Osteoblast (primary cell): ENCODE measurements around the gene NEURL1B. TPM values are rescaled to one million over a fixed set of nuclear protein-coding genes. Genes with fewer than 3 reads are reported as not detected.
A peak's percentile ranks its signal among the peaks of the same experiment; 100 is the strongest.

Experiments
- DNase-seq: peaks from one replicate; pipeline ENCODE4 v3.0.0; 2011; ENCODE audit warnings: low spot score, mixed read lengths; ENCODE audit not compliant: insufficient read length; ENCODE audit errors: missing footprints
- H2AFZ ChIP-seq: 2 replicates; pipeline ENCODE4 v1.6.0; 2011; ENCODE audit warnings: mild to moderate bottlenecking, low read length
- H3K27ac ChIP-seq: 2 replicates; pipeline ENCODE4 v1.5.1; 2011; ENCODE audit warnings: mild to moderate bottlenecking, low read depth, low read length, moderate library complexity
- H3K27me3 ChIP-seq: 2 replicates; pipeline ENCODE4 v1.6.0; 2012; ENCODE audit warnings: mild to moderate bottlenecking, control low read depth, inconsistent platforms, low read length, moderate library complexity; ENCODE audit not compliant: insufficient read depth
- H3K36me3 ChIP-seq: 2 replicates; pipeline ENCODE4 v1.5.1; 2011; ENCODE audit warnings: mild to moderate bottlenecking, low read length, control low read depth, moderate library complexity; ENCODE audit not compliant: insufficient read depth
- H3K4me1 ChIP-seq: 2 replicates; pipeline ENCODE4 v1.5.1; 2011; ENCODE audit warnings: mild to moderate bottlenecking, low read length, control low read depth, moderate library complexity; ENCODE audit not compliant: insufficient read depth
- H3K4me2 ChIP-seq: 2 replicates; pipeline ENCODE4 v1.6.0; 2011; ENCODE audit warnings: mild to moderate bottlenecking, low read length; ENCODE audit not compliant: insufficient read depth
- H3K4me3 ChIP-seq: fragments of 200-600 bp; sonication (generic); 3 replicates; pipeline ENCODE4 v1.5.1; 2012; ENCODE audit warnings: mild to moderate bottlenecking, low read length, inconsistent platforms; ENCODE audit not compliant: insufficient read depth
- H3K79me2 ChIP-seq: 2 replicates; pipeline ENCODE4 v1.6.0; 2012; ENCODE audit warnings: mild to moderate bottlenecking, low read length, control low read depth, inconsistent platforms; ENCODE audit not compliant: insufficient read depth
- H3K9me3 ChIP-seq: 2 replicates; pipeline ENCODE4 v1.5.1; 2011; ENCODE audit warnings: low read depth, low read length, control low read depth
- H4K20me1 ChIP-seq: 2 replicates; pipeline ENCODE4 v1.6.0; 2012; ENCODE audit warnings: mild to moderate bottlenecking, low read length, control low read depth; ENCODE audit not compliant: insufficient read depth
- total RNA-seq: library from RNA; depleted of rRNA; stranded (reverse); fragments of >200 nt; gene quantifications from 2 replicates; pipeline ENCODE4 v1.2.3, GENCODE V29; 2012
- TF ChIP-seq, protein P1 (sequence below): IDR thresholded peaks from 2 replicates; pipeline ENCODE4 v1.5.1; 2011; ENCODE audit warnings: mild to moderate bottlenecking, low read depth, low read length, moderate library complexity; ENCODE audit errors: extremely low read depth

Gene NEURL1B
- total RNA-seq, 1 donor = 0.36 TPM

GRCh38 chr5:172724242-172725183 is 83.5 kb downstream of the NEURL1B start:
- TF ChIP-seq, protein P1, sequence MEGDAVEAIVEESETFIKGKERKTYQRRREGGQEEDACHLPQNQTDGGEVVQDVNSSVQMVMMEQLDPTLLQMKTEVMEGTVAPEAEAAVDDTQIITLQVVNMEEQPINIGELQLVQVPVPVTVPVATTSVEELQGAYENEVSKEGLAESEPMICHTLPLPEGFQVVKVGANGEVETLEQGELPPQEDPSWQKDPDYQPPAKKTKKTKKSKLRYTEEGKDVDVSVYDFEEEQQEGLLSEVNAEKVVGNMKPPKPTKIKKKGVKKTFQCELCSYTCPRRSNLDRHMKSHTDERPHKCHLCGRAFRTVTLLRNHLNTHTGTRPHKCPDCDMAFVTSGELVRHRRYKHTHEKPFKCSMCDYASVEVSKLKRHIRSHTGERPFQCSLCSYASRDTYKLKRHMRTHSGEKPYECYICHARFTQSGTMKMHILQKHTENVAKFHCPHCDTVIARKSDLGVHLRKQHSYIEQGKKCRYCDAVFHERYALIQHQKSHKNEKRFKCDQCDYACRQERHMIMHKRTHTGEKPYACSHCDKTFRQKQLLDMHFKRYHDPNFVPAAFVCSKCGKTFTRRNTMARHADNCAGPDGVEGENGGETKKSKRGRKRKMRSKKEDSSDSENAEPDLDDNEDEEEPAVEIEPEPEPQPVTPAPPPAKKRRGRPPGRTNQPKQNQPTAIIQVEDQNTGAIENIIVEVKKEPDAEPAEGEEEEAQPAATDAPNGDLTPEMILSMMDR = no peak
- H3K79me2 ChIP-seq = no peaks in the 10 kb centered on the region

GRCh38 chr5:172725273-172725672 is 84.2 kb downstream of the NEURL1B start:
- no peaks in the 10 kb centered on the region for H3K9me3 ChIP-seq
- H3K27ac ChIP-seq = no peak overlapping the region
- H3K79me2 ChIP-seq = no peaks in the 10 kb centered on the region
- TF ChIP-seq, protein P1 = no peak
- H3K36me3 ChIP-seq = no peaks in the 10 kb centered on the region
- H3K4me1 ChIP-seq = peaks cover 14% of the 10 kb centered on the region
- DNase-seq = no peak
- H3K4me2 ChIP-seq = no peak overlapping the region
- H2AFZ ChIP-seq = no peak overlapping the region
- no peak overlapping the region for H3K4me3 ChIP-seq
- H3K27me3 ChIP-seq = no peaks in the 10 kb centered on the region
- no peaks in the 10 kb centered on the region for H4K20me1 ChIP-seq

More at GRCh38 chr5:172724242-172725183, 83.5 kb downstream of the NEURL1B start:
- no peaks in the 10 kb centered on the region for H4K20me1 ChIP-seq
- peaks cover 14% of the 10 kb centered on the region for H3K4me1 ChIP-seq
- H3K27me3 ChIP-seq = no peaks in the 10 kb centered on the region
- H3K9me3 ChIP-seq = no peaks in the 10 kb centered on the region
- no peak overlapping the region for H3K4me2 ChIP-seq
- no peak overlapping the region for H3K4me3 ChIP-seq
- no peak overlapping the region for H3K27ac ChIP-seq
- no peaks in the 10 kb centered on the region for H3K36me3 ChIP-seq
- DNase-seq = peak; percentile 35
- H2AFZ ChIP-seq = no peak overlapping the region

DNA sequence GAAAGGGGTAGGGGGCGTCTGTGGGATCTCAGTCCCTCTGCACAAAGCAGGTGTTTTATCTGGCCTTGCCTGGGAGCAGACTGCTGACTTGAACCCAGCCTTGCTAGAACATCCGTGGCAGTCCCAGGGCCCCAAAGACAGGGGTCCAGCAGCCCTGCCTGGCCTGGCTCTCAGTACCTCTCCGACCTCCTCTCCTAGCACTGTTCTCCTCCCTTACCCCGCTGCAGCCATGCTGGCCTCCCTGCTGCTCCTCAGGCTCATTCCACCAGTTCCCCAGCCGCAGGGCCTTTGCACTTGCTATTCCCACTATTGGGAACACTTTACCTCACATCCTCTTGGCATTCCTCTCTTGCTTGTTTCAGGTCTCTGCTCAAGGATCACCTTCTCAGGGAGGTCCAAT is 84.7 kb downstream of the NEURL1B start:
- Histone ChIP-seq H3K4me3 (no peak overlapping the region), H3K4me2 (no peak overlapping the region), H3K27me3 (no peaks in the 10 kb centered on the region), H3K36me3 (no peaks in the 10 kb centered on the region), H3K4me1 (peaks cover 14% of the 10 kb centered on the region), H4K20me1 (no peaks in the 10 kb centered on the region), H3K79me2 (no peaks in the 10 kb centered on the region), H3K9me3 (no peaks in the 10 kb centered on the region), H3K27ac (no peak overlapping the region), H2AFZ (no peak overlapping the region)
- no peak for DNase-seq
- TF ChIP-seq, protein P1 = no peak

- Histone ChIP-seq H3K4me2 (no peak overlapping the region), H3K27ac (no peak overlapping the region), H2AFZ (no peak overlapping the region), H3K4me1 (peaks cover 9% of the 10 kb centered on the region), H3K4me3 (no peak overlapping the region), H3K27me3 (no peaks in the 10 kb centered on the region), H4K20me1 (no peaks in the 10 kb centered on the region), H3K36me3 (no peaks in the 10 kb centered on the region), H3K79me2 (no peaks in the 10 kb centered on the region), H3K9me3 (no peaks in the 10 kb centered on the region)
- TF ChIP-seq, protein P1 = no peak
- DNase-seq = peak; percentile 39
These were observed 85.9 kb downstream of the NEURL1B start for GRCh38 chr5:172726966-172727365.
